ENCODE results near the gene RFTN2. TPM values are rescaled to one million over a fixed set of nuclear protein-coding genes. Genes with fewer than 3 reads are reported as not detected.
A peak's percentile ranks its signal among the peaks of the same experiment; 100 is the strongest.
"Not testable (repeated sequence)": the region's sequence is repeated elsewhere in the genome, so short reads cannot be mapped to it uniquely, and the experiment has no call there.

The RFTN2 gene
- polyA plus RNA-seq, 6 donors from 2014 or later = 0.05 to 0.20 (median 0.15) TPM; not detected in 3

DNA sequence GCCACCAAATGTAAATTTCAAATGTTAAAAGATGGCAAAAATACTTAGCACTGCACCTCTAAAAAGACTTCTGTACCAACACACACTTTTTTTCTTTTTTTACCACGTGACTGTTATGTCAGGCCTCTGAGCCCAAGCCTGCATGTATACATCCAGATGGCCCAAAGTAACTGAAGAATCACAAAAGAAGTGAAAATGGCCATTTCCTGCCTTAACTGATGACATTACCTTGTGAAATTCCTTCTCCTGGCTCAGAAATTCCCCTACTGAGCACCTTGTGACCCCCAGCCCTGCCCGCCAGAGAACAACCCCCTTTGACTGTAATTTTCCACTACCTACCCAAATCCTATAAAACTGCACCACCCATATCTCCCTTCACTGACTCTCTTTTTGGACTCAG is 97.1 kb downstream of the RFTN2 start:
- not testable (repeated sequence) for H3K4me3 Mint-ChIP-seq; H3K36me3 Mint-ChIP-seq; DNase-seq; H3K4me1 Mint-ChIP-seq; H3K27ac Mint-ChIP-seq; ATAC-seq (ENCODE audit: low read depth in 2 of 2); H3K27me3 Mint-ChIP-seq
- H3K9me3 Mint-ChIP-seq = peaks cover under 1 to 21% (median 15%) of the 10 kb centered on the region in 7 donors

DNA sequence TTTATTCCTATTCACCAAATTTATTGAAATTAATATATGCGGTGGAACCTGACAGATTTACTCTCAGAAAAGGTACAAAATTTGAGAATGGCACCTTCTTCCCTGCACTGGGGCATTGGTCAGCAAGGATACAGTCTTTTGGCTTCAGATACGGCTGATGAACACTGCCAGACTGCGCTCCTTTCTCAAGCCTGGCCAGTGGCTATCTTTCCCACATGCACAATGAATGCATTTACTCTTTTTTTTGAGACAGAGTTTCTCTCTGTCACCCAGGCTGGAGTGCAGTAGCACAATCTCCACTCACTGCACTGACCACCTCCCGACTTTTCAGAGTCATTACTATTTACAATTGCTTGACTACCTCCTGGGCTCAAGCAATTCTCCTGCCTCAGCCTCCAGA is 97.9 kb downstream of the RFTN2 start:
- Mint-ChIP-seq H3K27me3 (no peaks in the 10 kb centered on the region), H3K9me3 (peaks cover 6 to 30% (median 20%) of the 10 kb centered on the region in 7 donors), H3K4me1 (no peaks in the 10 kb centered on the region), H3K27ac (no peak overlapping the region), H3K36me3 (peaks cover 8 to 18% of the 10 kb centered on the region in 2 donors), H3K4me3 (no peak overlapping the region)
- ATAC-seq (ENCODE audit: low read depth in 2 of 2) (no peak), DNase-seq (no peak)

- H3K27ac Mint-ChIP-seq = no peak overlapping the region
- ATAC-seq (ENCODE audit: low read depth in 2 of 2) = no peak
- H3K27me3 Mint-ChIP-seq = no peaks in the 10 kb centered on the region
- DNase-seq = no peak
- H3K36me3 Mint-ChIP-seq = peaks cover 12 to 21% of the 10 kb centered on the region in 2 donors
- peaks cover 6 to 34% (median 21%) of the 10 kb centered on the region in 7 donors for H3K9me3 Mint-ChIP-seq
- no peak overlapping the region for H3K4me3 Mint-ChIP-seq
- no peaks in the 10 kb centered on the region for H3K4me1 Mint-ChIP-seq
Observed at GRCh38 chr2:197576631-197577030, 98.8 kb downstream of the RFTN2 start.

- no peak overlapping the region for H3K27ac Mint-ChIP-seq
- ATAC-seq (ENCODE audit: low read depth in 2 of 2) = no peak
- DNase-seq = no peak
- H3K4me3 Mint-ChIP-seq = no peak overlapping the region
- no peaks in the 10 kb centered on the region for H3K4me1 Mint-ChIP-seq
- H3K27me3 Mint-ChIP-seq = no peaks in the 10 kb centered on the region
- H3K9me3 Mint-ChIP-seq = peaks cover 6 to 34% (median 22%) of the 10 kb centered on the region in 7 donors
- H3K36me3 Mint-ChIP-seq = peaks cover 12 to 21% of the 10 kb centered on the region in 2 donors
Observed at GRCh38 chr2:197575987-197576386, 99.4 kb downstream of the RFTN2 start.

DNA sequence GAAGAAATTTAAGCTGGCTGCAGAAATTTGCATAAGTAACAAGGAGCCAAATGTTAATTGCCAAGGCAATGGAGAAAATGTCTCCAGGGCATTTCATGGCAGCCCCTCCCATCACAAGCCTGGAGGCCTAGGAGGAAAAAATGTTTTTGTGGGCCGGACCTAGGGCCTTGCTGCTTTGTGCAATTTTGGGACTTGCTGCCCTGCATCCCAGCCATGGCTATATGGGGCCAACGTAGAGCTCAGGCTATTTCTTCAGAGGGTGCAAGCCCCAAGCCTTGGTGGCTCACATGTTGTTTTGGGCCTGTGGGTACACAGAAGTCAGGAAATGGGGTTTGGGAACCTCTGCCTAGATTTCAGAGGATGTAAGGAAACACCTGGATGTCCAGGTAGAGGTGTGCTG is 101.8 kb downstream of the RFTN2 start:
- H3K9me3 Mint-ChIP-seq = peaks cover 6 to 34% (median 22%) of the 10 kb centered on the region in 7 donors
- peaks cover 12 to 21% of the 10 kb centered on the region in 2 donors for H3K36me3 Mint-ChIP-seq
- H3K4me3 Mint-ChIP-seq = no peak overlapping the region
- ATAC-seq (ENCODE audit: low read depth in 2 of 2) = no peak
- H3K27me3 Mint-ChIP-seq = no peaks in the 10 kb centered on the region
- H3K4me1 Mint-ChIP-seq = no peaks in the 10 kb centered on the region
- no peak for DNase-seq
- no peak overlapping the region for H3K27ac Mint-ChIP-seq

DNA sequence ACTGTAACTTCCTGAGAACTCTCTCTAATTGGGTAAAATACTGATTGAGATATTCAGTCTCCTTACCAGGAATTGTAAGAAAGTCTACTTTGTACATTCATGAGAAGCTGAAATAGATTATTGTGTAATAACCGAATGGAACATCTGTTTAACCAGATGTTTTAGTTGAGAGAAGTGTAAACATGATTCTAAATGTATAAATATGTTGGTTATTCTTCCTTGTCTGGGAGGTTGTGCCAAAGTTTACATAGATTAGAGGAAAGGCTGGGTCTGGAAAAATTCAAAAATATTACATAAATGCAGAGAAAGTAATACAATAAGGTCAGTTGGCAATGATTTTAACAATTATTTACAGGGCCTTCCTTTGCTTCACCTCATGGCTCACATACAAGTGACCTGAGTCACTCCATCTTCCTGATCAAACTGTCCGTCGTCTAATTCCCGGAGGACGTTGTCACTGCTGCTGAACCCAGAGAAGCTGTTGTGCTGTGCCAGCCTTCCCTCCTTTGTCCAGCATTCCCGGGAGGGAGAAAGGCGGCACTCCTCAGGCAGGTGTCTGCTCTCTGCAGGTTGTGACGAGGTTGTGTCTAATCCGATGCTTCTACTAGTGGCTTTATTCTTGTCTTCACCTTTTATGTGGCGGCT is 103.6 kb downstream of the RFTN2 start:
- no peak overlapping the region for H3K4me3 Mint-ChIP-seq
- no peaks in the 10 kb centered on the region for H3K4me1 Mint-ChIP-seq
- H3K27me3 Mint-ChIP-seq = no peaks in the 10 kb centered on the region
- ATAC-seq (ENCODE audit: low read depth in 2 of 2) (no peak), DNase-seq (no peak)
- peaks cover 12 to 21% of the 10 kb centered on the region in 2 donors for H3K36me3 Mint-ChIP-seq
- peak overlapping the region in 1 of 6 donors; percentile 67 for H3K27ac Mint-ChIP-seq
- H3K9me3 Mint-ChIP-seq = peaks cover 6 to 34% (median 22%) of the 10 kb centered on the region in 7 donors

GRCh38 chr2:197560146-197560665 is 115.2 kb downstream of the RFTN2 start:
- H3K4me3 Mint-ChIP-seq = no peak overlapping the region
- peak overlapping the region in 1 of 6 donors; percentile 62 for H3K27ac Mint-ChIP-seq
- no peaks in the 10 kb centered on the region for H3K27me3 Mint-ChIP-seq
- peaks cover 0 to 8% (median 3%) of the 10 kb centered on the region in 7 donors for H3K9me3 Mint-ChIP-seq
- DNase-seq (no peak), ATAC-seq (ENCODE audit: low read depth in 2 of 2) (no peak)
- peaks cover 0 to 5% of the 10 kb centered on the region in 2 donors for H3K36me3 Mint-ChIP-seq
- H3K4me1 Mint-ChIP-seq = peaks cover 0 to 17% (median 8%) of the 10 kb centered on the region in 3 donors

DNA sequence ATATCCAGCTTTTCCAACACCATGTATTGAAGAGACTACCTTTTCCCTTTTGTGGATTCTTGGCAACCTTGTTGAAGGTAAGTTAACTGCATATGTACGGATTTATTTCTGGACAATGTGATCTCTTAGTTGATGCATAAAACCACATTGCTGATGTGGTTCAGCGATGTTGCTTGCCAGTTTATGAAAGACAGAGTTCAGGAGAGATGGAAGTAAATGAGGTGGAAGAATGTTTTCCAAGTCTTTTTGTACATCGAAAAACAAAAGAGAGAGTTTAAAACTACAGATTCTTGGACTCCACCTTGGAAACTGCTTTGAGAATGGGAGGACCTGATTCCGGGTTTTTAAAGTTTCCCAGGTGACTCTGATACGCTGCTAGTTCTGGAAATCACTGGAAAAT is 115.7 kb downstream of the RFTN2 start:
- Mint-ChIP-seq H3K27ac (peak overlapping the region in 1 of 6 donors; percentile 38), H3K4me3 (no peak overlapping the region), H3K4me1 (peaks cover 0 to 15% (median 8%) of the 10 kb centered on the region in 3 donors), H3K9me3 (peaks cover 0 to 8% (median 3%) of the 10 kb centered on the region in 7 donors), H3K27me3 (no peaks in the 10 kb centered on the region), H3K36me3 (peaks cover 0 to 5% of the 10 kb centered on the region in 2 donors)
- ATAC-seq (ENCODE audit: low read depth in 2 of 2) = no peak
- DNase-seq = no peak

DNA sequence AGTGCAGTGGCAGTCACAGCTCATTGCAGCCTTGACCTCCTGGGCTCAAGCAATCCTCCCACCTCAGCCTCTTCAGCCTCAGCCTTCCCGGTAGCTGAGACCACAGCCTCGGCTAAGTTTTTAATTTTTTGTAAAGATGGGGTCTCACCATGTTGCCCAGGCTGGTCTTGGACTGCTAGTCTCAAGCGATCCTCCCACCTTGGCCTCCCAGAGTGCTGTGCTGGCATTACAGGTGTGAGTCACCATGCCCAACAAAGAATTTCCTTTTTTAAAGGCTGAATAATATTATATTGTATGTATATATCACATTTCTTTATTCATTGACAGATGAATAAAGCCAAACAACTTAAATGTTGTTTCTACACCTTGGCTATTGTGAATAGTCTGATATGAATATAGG is 117.0 kb downstream of the RFTN2 start:
- no peak for DNase-seq
- no peak overlapping the region for H3K4me3 Mint-ChIP-seq
- peaks cover 0 to 5% of the 10 kb centered on the region in 2 donors for H3K36me3 Mint-ChIP-seq
- H3K9me3 Mint-ChIP-seq = no peaks in the 10 kb centered on the region
- H3K27ac Mint-ChIP-seq = peak overlapping the region in 1 of 6 donors; percentile 42
- peaks cover 0 to 9% (median 0%) of the 10 kb centered on the region in 3 donors for H3K4me1 Mint-ChIP-seq
- no peak for ATAC-seq (ENCODE audit: low read depth in 2 of 2)
- no peaks in the 10 kb centered on the region for H3K27me3 Mint-ChIP-seq

DNA sequence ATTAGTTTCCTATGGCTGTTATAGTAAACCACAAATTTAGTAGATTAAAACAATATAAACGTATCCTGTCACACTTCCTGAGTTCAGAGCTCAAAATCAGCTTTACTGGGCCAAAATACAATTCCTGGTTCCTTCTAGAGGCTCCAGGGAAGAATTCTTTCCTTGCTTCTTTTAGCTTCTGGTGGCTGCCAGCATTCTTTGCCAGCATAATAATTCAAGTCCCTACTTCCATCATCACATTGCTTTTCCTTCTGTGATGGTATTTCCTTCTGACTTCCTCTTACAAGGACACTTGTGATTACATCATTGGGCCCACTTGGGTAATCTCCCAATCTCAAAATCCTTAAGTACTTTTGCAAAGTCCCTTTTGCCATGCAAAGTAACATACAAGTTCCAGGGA is 118.9 kb downstream of the RFTN2 start:
- Mint-ChIP-seq H3K36me3 (peaks cover 0 to 5% of the 10 kb centered on the region in 2 donors), H3K27ac (peak overlapping the region in 1 of 6 donors; percentile 41), H3K4me1 (peaks cover 0 to 6% (median 0%) of the 10 kb centered on the region in 3 donors), H3K9me3 (no peaks in the 10 kb centered on the region), H3K4me3 (no peak overlapping the region), H3K27me3 (no peaks in the 10 kb centered on the region)
- ATAC-seq (ENCODE audit: low read depth in 2 of 2) = no peak
- DNase-seq = no peak

GRCh38 chr2:197555467-197555866 is 119.9 kb downstream of the RFTN2 start:
- DNase-seq (no peak), ATAC-seq (ENCODE audit: low read depth in 2 of 2) (no peak)
- H3K36me3 Mint-ChIP-seq = peaks cover 0 to 5% of the 10 kb centered on the region in 2 donors
- H3K27me3 Mint-ChIP-seq = no peaks in the 10 kb centered on the region
- H3K9me3 Mint-ChIP-seq = no peaks in the 10 kb centered on the region
- H3K27ac Mint-ChIP-seq = peak overlapping the region in 2 of 6 donors; percentile 41 to 57
- no peak overlapping the region for H3K4me3 Mint-ChIP-seq
- H3K4me1 Mint-ChIP-seq = peaks cover 0 to 6% (median 0%) of the 10 kb centered on the region in 3 donors

- not testable (repeated sequence) for H3K4me3 Mint-ChIP-seq; H3K4me1 Mint-ChIP-seq; ATAC-seq (ENCODE audit: low read depth in 2 of 2); H3K9me3 Mint-ChIP-seq; DNase-seq; H3K27me3 Mint-ChIP-seq
- H3K27ac Mint-ChIP-seq = peak overlapping the region in 1 of 6 donors; percentile 16
- peaks cover 0 to 11% of the 10 kb centered on the region in 2 donors for H3K36me3 Mint-ChIP-seq
Observed at GRCh38 chr2:197551260-197551659, 124.1 kb downstream of the RFTN2 start.

- DNase-seq (no peak), ATAC-seq (ENCODE audit: low read depth in 2 of 2) (no peak)
- Mint-ChIP-seq H3K27me3 (no peaks in the 10 kb centered on the region), H3K36me3 (peaks cover 0 to 11% of the 10 kb centered on the region in 2 donors), H3K4me3 (peak overlapping the region in 1 of 8 donors; percentile 56), H3K4me1 (no peaks in the 10 kb centered on the region), H3K27ac (peak overlapping the region in 1 of 6 donors; percentile 56), H3K9me3 (no peaks in the 10 kb centered on the region)
Observed at GRCh38 chr2:197548582-197548981, 126.8 kb downstream of the RFTN2 start.
